ENCODE data around the gene WDR93.

WDR93 gene

DNA sequence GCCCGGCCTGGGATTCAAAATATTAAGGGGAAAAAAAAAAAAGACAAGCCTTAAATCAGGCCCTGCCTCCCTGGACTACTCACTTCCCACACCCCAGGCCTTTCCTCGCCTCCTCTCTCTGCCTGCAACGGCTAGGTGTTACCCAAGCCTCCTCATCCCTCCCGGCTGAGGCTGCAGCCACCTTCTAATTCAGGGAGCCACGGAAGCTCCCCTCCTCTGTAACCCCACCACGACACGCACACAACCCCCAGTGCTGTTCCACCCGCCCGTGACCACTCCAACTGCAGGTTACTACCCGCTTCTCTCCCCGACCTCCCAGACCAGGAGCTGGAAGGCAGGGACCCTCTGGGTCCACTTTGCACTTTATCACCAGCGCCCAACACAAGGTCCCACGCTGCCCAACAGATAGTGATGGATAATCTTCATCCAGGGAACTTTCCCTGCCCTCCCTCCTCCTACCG is 36.3 kb upstream of the WDR93 start:
- Histone ChIP-seq H3K4me3 (peak overlapping the region; percentile 77), H3K27ac (peak overlapping the region; percentile 60 to 70)
- DNase-seq (ENCODE audit: low spot score), result no peak
- TF ChIP-seq, protein P1, sequence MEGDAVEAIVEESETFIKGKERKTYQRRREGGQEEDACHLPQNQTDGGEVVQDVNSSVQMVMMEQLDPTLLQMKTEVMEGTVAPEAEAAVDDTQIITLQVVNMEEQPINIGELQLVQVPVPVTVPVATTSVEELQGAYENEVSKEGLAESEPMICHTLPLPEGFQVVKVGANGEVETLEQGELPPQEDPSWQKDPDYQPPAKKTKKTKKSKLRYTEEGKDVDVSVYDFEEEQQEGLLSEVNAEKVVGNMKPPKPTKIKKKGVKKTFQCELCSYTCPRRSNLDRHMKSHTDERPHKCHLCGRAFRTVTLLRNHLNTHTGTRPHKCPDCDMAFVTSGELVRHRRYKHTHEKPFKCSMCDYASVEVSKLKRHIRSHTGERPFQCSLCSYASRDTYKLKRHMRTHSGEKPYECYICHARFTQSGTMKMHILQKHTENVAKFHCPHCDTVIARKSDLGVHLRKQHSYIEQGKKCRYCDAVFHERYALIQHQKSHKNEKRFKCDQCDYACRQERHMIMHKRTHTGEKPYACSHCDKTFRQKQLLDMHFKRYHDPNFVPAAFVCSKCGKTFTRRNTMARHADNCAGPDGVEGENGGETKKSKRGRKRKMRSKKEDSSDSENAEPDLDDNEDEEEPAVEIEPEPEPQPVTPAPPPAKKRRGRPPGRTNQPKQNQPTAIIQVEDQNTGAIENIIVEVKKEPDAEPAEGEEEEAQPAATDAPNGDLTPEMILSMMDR (IDR thresholded peaks at IDR 0.05), result no peak

DNA sequence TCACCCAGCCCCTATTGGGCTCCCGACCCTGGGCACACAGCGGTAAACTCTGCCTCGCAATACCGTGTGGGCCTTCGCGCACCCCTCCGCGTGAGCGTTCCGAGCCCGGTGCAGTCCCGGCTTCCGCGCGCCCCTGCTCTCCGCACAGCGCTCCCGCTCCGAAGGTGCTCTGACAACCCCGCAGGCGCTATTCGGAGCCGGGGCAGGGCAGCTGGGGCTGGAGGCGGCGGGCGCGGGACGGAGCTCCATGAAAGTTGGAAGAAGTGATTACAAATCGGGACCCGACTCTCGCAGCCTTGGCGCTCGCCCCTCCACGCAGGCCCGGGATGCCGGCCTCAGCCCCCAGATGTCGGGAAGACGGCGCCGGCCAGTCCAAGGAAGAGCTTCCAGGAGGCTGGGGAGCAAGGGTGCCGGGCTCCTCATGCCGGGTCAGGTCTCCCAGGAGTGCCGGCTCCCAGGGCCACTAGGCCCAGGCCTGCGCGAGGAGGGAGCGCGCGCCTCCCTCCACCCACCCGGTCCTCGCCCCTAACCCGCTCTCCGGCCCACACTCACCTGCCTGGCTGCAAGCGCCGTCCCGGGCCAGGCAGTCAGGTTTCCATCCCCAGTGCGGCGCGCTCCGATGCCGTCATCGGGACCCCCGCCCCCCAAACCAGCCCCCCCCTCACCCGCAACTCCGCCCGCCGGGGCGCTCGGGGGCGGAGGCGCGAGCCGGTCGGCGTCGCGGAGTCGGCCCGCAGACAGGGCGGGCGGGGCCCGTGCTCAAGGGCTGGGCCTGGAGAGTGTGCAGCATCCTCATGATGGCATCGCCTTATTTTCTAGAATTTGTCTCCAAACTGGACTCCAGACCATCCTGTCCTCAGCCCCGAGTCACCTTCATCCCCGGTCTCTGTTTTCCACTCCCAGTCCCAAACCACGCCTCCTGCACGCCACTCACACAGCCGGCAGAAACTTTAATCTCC is 35.5 kb upstream of the WDR93 start, which contains the start of gene KIF7:
Gene KIF7, minus strand, starts transcription at position 621 of the 959 bp plus-strand sequence. CDS start 2,537 bp downstream, outside the sequence.
- DNase-seq (ENCODE audit: low spot score), result no peak
- TF ChIP-seq, protein P1 (IDR thresholded peaks at IDR 0.05), result no peak
- peak within 1 kb of the TSS; percentile 77 for H3K4me3 ChIP-seq
- peak within 1 kb of the TSS; percentile 60 to 70 for H3K27ac ChIP-seq

DNA sequence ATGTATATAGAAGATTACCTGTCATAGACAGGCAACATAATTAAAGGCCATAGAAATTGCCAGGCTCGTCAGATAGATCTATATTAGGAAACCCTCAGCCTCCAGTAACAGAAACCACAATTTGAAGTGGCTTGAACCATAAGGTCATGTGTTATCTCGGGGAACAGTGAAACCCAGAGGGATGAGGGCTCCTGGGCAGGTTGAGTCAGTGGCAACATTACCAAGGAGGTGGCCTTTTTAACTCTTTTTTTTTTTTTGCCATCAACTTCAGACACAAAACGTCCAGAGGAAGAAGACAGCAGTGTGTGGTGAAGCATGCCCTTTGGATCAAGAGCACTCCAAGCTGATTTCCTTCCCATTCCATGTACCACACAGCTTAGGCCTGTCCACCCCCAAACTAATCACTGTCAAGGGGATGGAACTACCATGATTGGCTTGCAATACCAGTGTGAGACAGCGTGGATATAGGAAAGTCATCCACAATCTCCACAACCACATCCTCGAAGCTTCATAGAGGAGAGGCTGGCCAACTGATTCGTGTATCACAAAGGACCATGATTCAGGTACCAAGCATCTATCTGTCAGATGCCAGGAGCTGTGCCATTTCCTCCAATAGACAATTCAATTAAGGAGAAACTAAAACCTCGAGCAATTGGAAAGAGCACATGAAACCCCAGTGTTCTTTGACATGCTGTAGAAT is 34.3 kb upstream of the WDR93 start:
- no peak for DNase-seq (ENCODE audit: low spot score)
- no peak overlapping the region for H3K27ac ChIP-seq
- TF ChIP-seq, protein P1 (IDR thresholded peaks at IDR 0.05), result no peak
- no peak overlapping the region for H3K4me3 ChIP-seq

DNA sequence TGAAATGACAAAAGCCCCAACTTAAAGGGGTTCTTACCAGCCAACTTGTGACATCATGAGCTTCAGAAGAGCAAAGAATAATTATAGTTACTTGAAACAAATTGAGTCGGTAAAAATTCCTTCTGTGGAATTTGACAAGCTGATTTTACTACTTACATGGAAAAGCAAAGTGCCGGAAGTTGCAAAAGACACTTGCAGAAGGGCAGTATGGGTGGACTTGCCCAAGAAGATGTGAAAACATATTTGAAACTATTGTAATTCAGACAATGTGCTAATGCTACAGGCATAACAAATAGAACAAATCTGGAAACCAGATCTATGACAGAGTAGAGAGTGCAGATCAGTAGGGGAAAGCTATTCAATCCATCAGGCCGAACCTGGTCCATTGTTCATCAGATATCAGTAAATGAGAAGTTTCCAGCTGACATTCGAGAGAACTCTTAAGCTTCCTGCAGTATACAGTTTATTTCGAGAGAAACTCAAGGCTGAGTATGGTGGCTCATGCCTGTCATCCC is 32.9 kb upstream of the WDR93 start:
- no peak overlapping the region for H3K27ac ChIP-seq
- TF ChIP-seq, protein P1 (IDR thresholded peaks at IDR 0.05), result no peak
- DNase-seq (ENCODE audit: low spot score), result no peak
- no peak overlapping the region for H3K4me3 ChIP-seq

DNA sequence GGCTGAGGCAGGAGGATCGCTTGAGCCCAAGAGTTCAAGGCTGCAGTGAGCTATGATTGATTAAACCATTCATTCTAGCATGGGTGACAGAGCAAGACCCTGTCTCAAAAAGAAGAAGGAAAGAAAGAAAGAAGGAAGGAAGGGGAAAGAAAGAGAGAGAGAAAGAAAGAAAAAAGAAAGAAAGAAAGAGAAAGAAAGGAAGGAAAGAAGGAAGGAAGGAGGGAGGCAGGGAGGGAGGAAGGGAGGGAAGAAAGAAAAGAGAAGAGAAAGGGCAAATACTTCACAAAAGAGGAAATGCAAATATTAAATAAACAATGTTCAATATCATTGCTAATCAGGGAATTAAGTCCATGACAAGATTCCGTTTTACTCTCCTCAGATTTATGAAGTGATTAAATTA is 31.3 kb upstream of the WDR93 start:
- Histone ChIP-seq H3K27ac (no peak overlapping the region), H3K4me3 (no peak overlapping the region)
- TF ChIP-seq, protein P1 (IDR thresholded peaks at IDR 0.05), result no peak
- no peak for DNase-seq (ENCODE audit: low spot score)

DNA sequence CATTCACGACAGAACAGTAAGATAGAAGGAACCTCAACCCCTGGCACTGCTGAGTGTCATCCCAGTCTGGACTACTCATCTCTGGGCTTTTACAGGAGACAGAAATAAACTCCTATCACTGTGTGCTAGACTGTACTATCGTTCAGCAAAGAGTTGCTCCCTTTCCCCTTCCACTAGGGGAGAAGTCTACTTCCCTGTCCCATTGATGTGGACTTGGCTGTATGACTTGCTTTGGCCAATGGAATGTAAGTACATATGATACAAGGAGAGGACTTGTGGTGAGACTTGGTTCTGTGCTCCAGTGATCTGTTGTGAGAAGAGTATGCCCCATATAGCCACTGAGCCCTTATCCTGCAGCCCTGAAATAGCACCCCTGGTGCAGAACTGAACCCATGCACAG is 30.1 kb upstream of the WDR93 start:
- TF ChIP-seq, protein P1 (IDR thresholded peaks at IDR 0.05), result no peak
- DNase-seq (ENCODE audit: low spot score), result no peak
- Histone ChIP-seq H3K4me3 (no peak overlapping the region), H3K27ac (no peak overlapping the region)
